H1 (cell line): ENCODE measurements around the gene TEX54. TPM values are rescaled to one million over a fixed set of nuclear protein-coding genes. Genes with fewer than 3 reads are reported as not detected.

Experiments
- BCL11A ChIP-seq, 2 experiments: IDR thresholded peaks; one replicate each; pipeline ENCODE4 v1.6.1; 2011; ENCODE audit warnings: low read depth in 2 of 2, low read length in 2 of 2, mild to moderate bottlenecking in 2 of 2
- CBX8 ChIP-seq: fragments of 300-800, 300-1000 bp; sonication (generic); IDR thresholded peaks from 2 replicates; pipeline ENCODE4 v1.7.1; 2016; ENCODE audit warnings: low read depth, low read length, borderline replicate concordance
- CEBPB ChIP-seq: IDR thresholded peaks from 2 replicates; pipeline ENCODE4 v1.6.1; 2012; ENCODE audit warnings: low read depth, low read length
- CHD7 ChIP-seq: fragments of 300-600 bp; sonication (generic); IDR thresholded peaks from 2 replicates; pipeline ENCODE4 v1.7.1; 2012; ENCODE audit warnings: low read length, moderate library complexity, mild to moderate bottlenecking, inconsistent platforms; ENCODE audit not compliant: insufficient replicate concordance
- EP300 ChIP-seq, 2 experiments: IDR thresholded peaks; 1 replicate in 1 of 2; 2 replicates in 1 of 2; pipeline ENCODE4 v1.6.1; 2011 to 2012; ENCODE audit warnings: low read depth in 2 of 2, low read length in 2 of 2, mild to moderate bottlenecking in 2 of 2, borderline replicate concordance in 1 of 2, inconsistent platforms in 1 of 2, moderate library complexity in 1 of 2
- FOSL1 ChIP-seq: IDR thresholded peaks from 2 replicates; pipeline ENCODE4 v1.6.1; 2011; ENCODE audit warnings: mild to moderate bottlenecking, low read depth, low read length, moderate library complexity; ENCODE audit not compliant: insufficient read depth
- KDM5A ChIP-seq: fragments of 200-600 bp; IDR thresholded peaks from 2 replicates; pipeline ENCODE4 v1.7.1; 2012; ENCODE audit warnings: mild to moderate bottlenecking, low read length, inconsistent platforms, mixed read lengths
- MAX ChIP-seq: IDR thresholded peaks from 2 replicates; pipeline ENCODE4 v1.6.1; 2012; ENCODE audit warnings: inconsistent platforms
- RXRA ChIP-seq: IDR thresholded peaks from 2 replicates; pipeline ENCODE4 v1.6.1; 2011; ENCODE audit warnings: low read depth, mild to moderate bottlenecking, low read length, moderate library complexity; ENCODE audit not compliant: insufficient read depth
- SIRT6 ChIP-seq: IDR thresholded peaks from one replicate; pipeline ENCODE4 v1.7.1; 2012; ENCODE audit warnings: low read length, inconsistent platforms
- polyA plus RNA-seq, 7 experiments: library from polyadenylated mRNA; depleted of rRNA in 3 of 7; stranded (reverse) in 5 of 7; unstranded in 2 of 7; fragments of >200 nt in 5 of 7; fragments of 200-250 nt in 2 of 7; gene quantifications; 1 replicate in 5 of 7; 2 replicates in 1 of 7; 4 replicates in 1 of 7; pipeline versions ENCODE4 v1.2.1 to v1.2.3, GENCODE V29; 2011 to 2013; ENCODE audit warnings: missing spikeins in 2 of 7, mixed read lengths in 2 of 7
- total RNA-seq: library from RNA; stranded (reverse); fragmentation: NEBNext Ultra II Directional; extraction: Animal tissue kit (Norgen Biotek cat#: 25700); gene quantifications from 2 replicates; pipeline ENCODE4 v1.2.1, GENCODE V29; 2021

The TEX54 gene
- total and polyA plus RNA-seq, 2 of the 8 experiments (the other 6 are each of a cell fraction or from before 2014, with no cell fraction given): 1.2 TPM; not detected in 1

- TF ChIP-seq CHD7 (no peak), RXRA (no peak), CBX8 (no peak), MAX (peak; percentile 72), SIRT6 (peak; percentile 56), KDM5A (no peak; the same call in 1 of the 2 replicates), FOSL1 (no peak), CEBPB (no peak), EP300 (IDR thresholded peaks at IDR 0.05; ENCODE audit: borderline replicate concordance in 1 of 2, low read depth in 2 of 2, low read length in 2 of 2) (no peak), BCL11A (IDR thresholded peaks at IDR 0.05; ENCODE audit: low read depth in 2 of 2, low read length in 2 of 2) (no peak)
These were observed 48.4 kb upstream of the TEX54 start, which contains the start of gene SLC3A2 (continued) for GRCh38 chr11:62880803-62881578.
